Trophoblast cell (in vitro differentiated cells and primary cell): Measurements from ENCODE around the gene ADAM23.

Experiments used
- DNase-seq, 2 donors: peaks; one replicate each; pipeline ENCODE4 v3.0.0-alpha.2; 2016
- H2AFZ ChIP-seq: 2 replicates; pipeline ENCODE4 v1.6.1; 2013; ENCODE audit warnings: low read length, moderate library complexity, mild to moderate bottlenecking; ENCODE audit not compliant: insufficient read depth, poor library complexity
- H2AK5ac ChIP-seq: 2 replicates; pipeline ENCODE4 v1.6.1; 2013; ENCODE audit warnings: mild to moderate bottlenecking, low read length
- H2BK120ac ChIP-seq: 2 replicates; pipeline ENCODE4 v1.6.1; 2013; ENCODE audit warnings: low read length, mild to moderate bottlenecking, moderate library complexity; ENCODE audit not compliant: insufficient read depth, poor library complexity
- H2BK12ac ChIP-seq: 2 replicates; pipeline ENCODE4 v1.6.1; 2013; ENCODE audit warnings: mild to moderate bottlenecking, low read length, moderate library complexity
- H2BK5ac ChIP-seq: 2 replicates; pipeline ENCODE4 v1.6.1; 2013; ENCODE audit warnings: low read length, low read depth, moderate library complexity, mild to moderate bottlenecking; ENCODE audit not compliant: poor library complexity
- H3K14ac ChIP-seq: 2 replicates; pipeline ENCODE4 v1.6.1; 2013; ENCODE audit warnings: mild to moderate bottlenecking, low read length
- H3K18ac ChIP-seq: 2 replicates; pipeline ENCODE4 v1.6.1; 2013; ENCODE audit warnings: mild to moderate bottlenecking, low read length
- H3K23ac ChIP-seq: 2 replicates; pipeline ENCODE4 v1.6.1; 2013; ENCODE audit warnings: low read length
- H3K27ac ChIP-seq: 2 replicates; pipeline ENCODE4 v1.5.1; 2013; ENCODE audit warnings: low read depth, mild to moderate bottlenecking, inconsistent platforms, low read length, moderate library complexity
- H3K27me3 ChIP-seq: 2 replicates; pipeline ENCODE4 v1.6.1; 2013; ENCODE audit warnings: inconsistent platforms, mild to moderate bottlenecking, low read length, moderate library complexity; ENCODE audit not compliant: insufficient read depth
- H3K36me3 ChIP-seq, 2 experiments: 1 replicate in 1 of 2; 2 replicates in 1 of 2; pipeline ENCODE4 v1.6.1; 2013; ENCODE audit warnings: low read length in 2 of 2, mild to moderate bottlenecking in 2 of 2, moderate library complexity in 1 of 2; ENCODE audit not compliant: insufficient read depth in 2 of 2, control insufficient read depth in 1 of 2
- H3K4ac ChIP-seq: 2 replicates; pipeline ENCODE4 v1.6.1; 2013; ENCODE audit warnings: low read depth, mild to moderate bottlenecking, low read length, moderate library complexity
- H3K4me1 ChIP-seq, 2 experiments: 1 replicate in 1 of 2; 2 replicates in 1 of 2; pipeline ENCODE4 v1.6.1; 2013; ENCODE audit warnings: low read length in 2 of 2, mild to moderate bottlenecking in 2 of 2, moderate library complexity in 1 of 2; ENCODE audit not compliant: insufficient read depth in 2 of 2, control insufficient read depth in 1 of 2
- H3K4me2 ChIP-seq: 2 replicates; pipeline ENCODE4 v1.6.1; 2013; ENCODE audit warnings: inconsistent platforms, mild to moderate bottlenecking, low read length, moderate library complexity
- H3K4me3 ChIP-seq: 2 replicates; pipeline ENCODE4 v1.5.1; 2013; ENCODE audit warnings: mild to moderate bottlenecking, low read depth, low read length, inconsistent platforms
- H3K79me1 ChIP-seq: one replicate; pipeline ENCODE4 v1.6.1; 2013; ENCODE audit warnings: low read length
- H3K79me2 ChIP-seq: 2 replicates; pipeline ENCODE4 v1.6.1; 2013; ENCODE audit warnings: low read length, mild to moderate bottlenecking; ENCODE audit not compliant: control insufficient read depth, insufficient read depth, poor library complexity
- H3K9ac ChIP-seq: 2 replicates; pipeline ENCODE4 v1.6.1; 2013; ENCODE audit warnings: mild to moderate bottlenecking, low read length
- H3K9me3 ChIP-seq: 2 replicates; pipeline ENCODE4 v1.6.1; 2013; ENCODE audit warnings: low read depth, mild to moderate bottlenecking, control low read depth, inconsistent platforms, low read length; ENCODE audit not compliant: insufficient read depth
- H4K12ac ChIP-seq: 2 replicates; pipeline ENCODE4 v1.6.1; 2013; ENCODE audit warnings: low read depth, mild to moderate bottlenecking, low read length, moderate library complexity
- H4K8ac ChIP-seq: 2 replicates; pipeline ENCODE4 v1.6.1; 2013; ENCODE audit warnings: low read depth, mild to moderate bottlenecking, low read length, moderate library complexity
- H4K91ac ChIP-seq: one replicate; pipeline ENCODE4 v1.6.1; 2013; ENCODE audit warnings: low read depth, mild to moderate bottlenecking, low read length, moderate library complexity
- WGBS: extraction: QIAGEN DNeasy Blood & Tissue Kit; methylation state at CpG from one replicate; pipeline ENCODE4 v1.1.7; 2013; ENCODE audit warnings: missing lambda C conversion rate; ENCODE audit not compliant: insufficient read length, insufficient coverage; ENCODE audit errors: extremely low coverage; 5-methylcytosine and 5-hydroxymethylcytosine counted together

ADAM23 gene

GRCh38 chr2:206512999-206513398, 69.7 kb downstream of the ADAM23 start:
- H2AFZ ChIP-seq = no peak overlapping the region
- no peak overlapping the region for H3K4me3 ChIP-seq
- no peaks in the 10 kb centered on the region for H3K79me1 ChIP-seq
- H3K14ac ChIP-seq = no peak overlapping the region
- H3K4me2 ChIP-seq = no peak overlapping the region
- H3K27ac ChIP-seq = no peak overlapping the region
- no peaks in the 10 kb centered on the region for H3K36me3 ChIP-seq
- no peak overlapping the region for H2BK5ac ChIP-seq
- H3K27me3 ChIP-seq = no peaks in the 10 kb centered on the region
- DNase-seq = no peak
- no CpG with 5 or more reads among the region's 1 CpG for WGBS
- no peak overlapping the region for H4K12ac ChIP-seq
- H3K9ac ChIP-seq = no peak overlapping the region
- no peak overlapping the region for H2BK120ac ChIP-seq
- no peaks in the 10 kb centered on the region for H3K4me1 ChIP-seq
- H3K9me3 ChIP-seq = no peaks in the 10 kb centered on the region
- H3K79me2 ChIP-seq = no peaks in the 10 kb centered on the region
- no peak overlapping the region for H4K91ac ChIP-seq
- no peak overlapping the region for H3K18ac ChIP-seq
- no peak overlapping the region for H2AK5ac ChIP-seq
- H2BK12ac ChIP-seq = no peak overlapping the region
- no peak overlapping the region for H4K8ac ChIP-seq
- no peak overlapping the region for H3K23ac ChIP-seq
- no peak overlapping the region for H3K4ac ChIP-seq

DNA sequence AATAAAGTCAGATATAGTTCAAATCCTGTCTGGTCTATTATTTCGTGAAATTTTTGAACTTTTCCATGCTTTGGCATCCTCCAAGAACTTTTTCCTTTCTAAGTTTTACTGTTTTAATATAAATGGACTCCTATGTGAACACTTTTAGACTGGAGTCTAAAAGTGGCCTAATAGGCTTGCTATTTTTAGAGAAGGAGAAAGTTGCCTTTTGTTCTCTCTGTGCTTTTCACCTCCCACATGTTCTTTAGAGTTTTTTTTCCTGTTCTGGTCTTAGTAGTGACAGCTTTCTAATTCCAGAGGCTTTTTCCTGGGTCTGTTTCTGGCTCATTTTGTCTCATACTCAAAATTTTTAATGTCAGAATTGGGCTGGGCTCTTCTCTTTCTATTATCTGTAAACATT, 72.2 kb downstream of the ADAM23 start:
- no peaks in the 10 kb centered on the region for H3K9me3 ChIP-seq
- H3K79me1 ChIP-seq = no peaks in the 10 kb centered on the region
- H3K79me2 ChIP-seq = no peaks in the 10 kb centered on the region
- H3K4ac ChIP-seq = no peak overlapping the region
- H3K23ac ChIP-seq = no peak overlapping the region
- no peak overlapping the region for H3K4me3 ChIP-seq
- no peaks in the 10 kb centered on the region for H3K36me3 ChIP-seq
- H3K18ac ChIP-seq = no peak overlapping the region
- H3K9ac ChIP-seq = no peak overlapping the region
- no peak overlapping the region for H2BK120ac ChIP-seq
- no peak overlapping the region for H2AFZ ChIP-seq
- H4K12ac ChIP-seq = no peak overlapping the region
- H3K27me3 ChIP-seq = no peaks in the 10 kb centered on the region
- no peak overlapping the region for H2AK5ac ChIP-seq
- no peak overlapping the region for H2BK5ac ChIP-seq
- H4K91ac ChIP-seq = no peak overlapping the region
- H3K4me1 ChIP-seq = no peaks in the 10 kb centered on the region
- no peak overlapping the region for H2BK12ac ChIP-seq
- no peak for DNase-seq
- H3K27ac ChIP-seq = no peak overlapping the region
- H4K8ac ChIP-seq = no peak overlapping the region
- H3K4me2 ChIP-seq = no peak overlapping the region
- WGBS = no CpG with 5 or more reads among the region's 1 CpG
- H3K14ac ChIP-seq = no peak overlapping the region

DNA sequence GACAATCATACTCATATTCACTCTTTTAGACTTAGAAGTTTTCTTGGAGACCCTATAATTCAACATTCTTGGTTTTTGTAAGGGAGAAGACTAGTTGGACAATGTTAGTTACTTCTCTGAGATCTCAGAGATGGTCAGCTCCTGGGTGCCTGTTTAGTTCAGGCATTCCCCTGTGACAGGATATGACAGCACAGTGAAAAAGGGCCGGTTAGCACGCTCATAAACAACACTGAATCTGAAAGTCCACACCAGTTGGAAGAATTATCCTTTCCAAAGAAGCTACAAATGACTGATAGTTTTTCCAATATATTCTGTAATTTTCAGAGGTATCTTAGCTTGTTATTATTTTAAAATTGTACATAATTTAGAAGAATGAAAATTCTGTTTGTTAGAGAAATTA, 75.7 kb downstream of the ADAM23 start:
- no peak overlapping the region for H3K23ac ChIP-seq
- no peak overlapping the region for H2AK5ac ChIP-seq
- no peaks in the 10 kb centered on the region for H3K79me2 ChIP-seq
- H3K27me3 ChIP-seq = no peaks in the 10 kb centered on the region
- H2BK5ac ChIP-seq = no peak overlapping the region
- no peak overlapping the region for H3K4ac ChIP-seq
- no peak overlapping the region for H2BK120ac ChIP-seq
- no peak overlapping the region for H2BK12ac ChIP-seq
- no CpG with 5 or more reads among the region's 2 CpGs for WGBS
- no peak overlapping the region for H2AFZ ChIP-seq
- H3K36me3 ChIP-seq = no peaks in the 10 kb centered on the region
- H3K9me3 ChIP-seq = no peaks in the 10 kb centered on the region
- H3K4me3 ChIP-seq = no peak overlapping the region
- no peak overlapping the region for H3K27ac ChIP-seq
- no peak overlapping the region for H4K12ac ChIP-seq
- no peak overlapping the region for H3K4me2 ChIP-seq
- no peak overlapping the region for H3K14ac ChIP-seq
- no peaks in the 10 kb centered on the region for H3K4me1 ChIP-seq
- DNase-seq = no peak
- H3K79me1 ChIP-seq = no peaks in the 10 kb centered on the region
- no peak overlapping the region for H4K91ac ChIP-seq
- no peak overlapping the region for H4K8ac ChIP-seq
- H3K18ac ChIP-seq = no peak overlapping the region
- H3K9ac ChIP-seq = no peak overlapping the region

DNA sequence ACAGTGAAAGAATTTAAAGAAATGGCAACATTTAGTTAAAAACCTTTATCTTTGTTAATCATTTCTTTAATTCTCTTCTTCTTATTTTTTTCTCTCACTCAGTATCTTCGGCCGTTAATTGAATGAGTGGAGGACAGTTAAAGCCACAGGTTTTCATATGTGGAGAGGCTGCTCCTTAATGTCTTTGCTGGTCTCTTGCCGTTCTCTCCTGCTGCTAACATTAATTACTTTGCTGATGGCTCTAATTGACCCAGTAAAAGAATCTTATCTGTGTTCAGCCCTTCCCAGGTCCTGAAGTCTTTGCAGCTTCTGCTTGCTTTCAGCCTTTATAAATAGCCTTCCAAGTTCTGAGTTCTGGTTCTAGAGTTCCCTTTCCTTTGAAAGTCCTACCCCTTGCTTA, 77.1 kb downstream of the ADAM23 start:
- Histone ChIP-seq H3K4me1 (no peaks in the 10 kb centered on the region), H3K27ac (no peak overlapping the region), H3K23ac (no peak overlapping the region), H4K8ac (no peak overlapping the region), H3K4me3 (no peak overlapping the region), H3K9me3 (no peaks in the 10 kb centered on the region), H3K36me3 (no peaks in the 10 kb centered on the region), H3K9ac (no peak overlapping the region), H2AK5ac (no peak overlapping the region), H3K27me3 (no peaks in the 10 kb centered on the region), H2BK12ac (no peak overlapping the region), H4K12ac (no peak overlapping the region), H3K14ac (no peak overlapping the region), H3K79me2 (no peaks in the 10 kb centered on the region), H4K91ac (no peak overlapping the region), H3K79me1 (no peaks in the 10 kb centered on the region), H3K4ac (no peak overlapping the region), H2AFZ (no peak overlapping the region), H2BK120ac (no peak overlapping the region), H2BK5ac (no peak overlapping the region), H3K4me2 (no peak overlapping the region), H3K18ac (no peak overlapping the region)
- no CpG with 5 or more reads among the region's 3 CpGs for WGBS
- DNase-seq = no peak
